Fibroblast of lung (primary cell): ENCODE measurements around the gene NINJ2.

ENCODE experiments used
- CTCF ChIP-seq, 2 donors: IDR thresholded peaks in 1 of 2; conservative IDR thresholded peaks in 1 of 2; 1 replicate in 1 of 2; 2 replicates in 1 of 2; pipeline ENCODE4 v1.5.1; 2011 to 2012; ENCODE audit warnings: low read length in 2 of 2, control low read depth in 1 of 2, inconsistent platforms in 1 of 2, low read depth in 1 of 2, mild to moderate bottlenecking in 1 of 2
- EZH2 ChIP-seq: IDR thresholded peaks from 2 replicates; pipeline ENCODE4 v1.5.1; 2012; ENCODE audit warnings: low read length, control low read depth, mild to moderate bottlenecking; ENCODE audit errors: missing control alignments

- no peak for TF ChIP-seq CTCF (conservative IDR thresholded peaks at IDR 0.05 in 1 of 2, IDR thresholded peaks at IDR 0.05 in 1 of 2; ENCODE audit: low read depth in 1 of 2, low read length in 2 of 2)
- no peak for TF ChIP-seq EZH2
Observed at GRCh38 chr12:666066-666465, 2.8 kb upstream of the NINJ2 start.
